Measurements from ENCODE around the gene RABGEF1. TPM values are rescaled to one million over a fixed set of nuclear protein-coding genes. Genes with fewer than 3 reads are reported as not detected.
A peak's percentile ranks its signal among the peaks of the same experiment; 100 is the strongest.
"Not testable (repeated sequence)": the region's sequence is repeated elsewhere in the genome, so short reads cannot be mapped to it uniquely, and the experiment has no call there.

The RABGEF1 gene
- total and polyA plus RNA-seq, 11 donors = 5.7 to 21.2 (median 19.0) TPM

DNA sequence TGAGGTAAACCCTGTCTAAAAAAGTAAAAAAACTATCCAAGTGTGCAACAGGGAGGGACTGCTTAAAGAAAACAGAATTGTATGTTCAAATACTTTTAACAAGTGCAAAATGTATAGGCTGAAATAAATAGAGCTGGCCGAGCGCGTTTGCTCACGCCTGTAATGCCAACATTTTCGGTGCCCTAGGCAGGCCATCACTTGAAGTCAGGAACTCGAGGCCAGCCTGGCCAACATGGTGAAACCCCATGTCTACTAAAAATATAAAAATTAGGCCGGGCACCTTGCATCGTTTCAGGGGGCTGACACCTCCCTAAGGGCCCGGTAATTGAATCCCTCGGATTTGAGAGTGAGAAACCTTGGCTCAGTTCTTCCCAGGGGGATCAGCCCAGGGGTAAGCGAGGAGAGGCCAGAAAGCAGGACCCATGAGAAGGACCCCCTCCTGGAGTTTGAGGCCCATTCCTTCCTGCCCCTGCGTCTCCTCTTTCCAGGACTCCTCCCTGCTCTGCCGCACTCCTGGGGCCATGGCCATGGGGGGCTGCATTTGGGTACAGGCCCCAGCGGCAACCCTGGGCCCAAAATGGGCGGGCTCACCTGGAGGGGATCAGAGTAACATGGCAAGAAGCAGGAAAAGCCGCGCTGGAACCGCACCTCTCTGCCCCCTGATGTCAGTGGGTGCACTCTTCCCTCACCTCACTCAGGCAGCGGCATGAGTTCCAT lies 105.0 kb downstream of the RABGEF1 start:
- WGBS, 4 donors = 56 to 68% (median 65%) methylated on average over 14 to 19 of the region's 19 CpGs
- no peaks in the 10 kb centered on the region for H3K27me3 ChIP-seq
- H3K9me3 ChIP-seq = no peaks in the 10 kb centered on the region
- no peaks in the 10 kb centered on the region for H3K36me3 ChIP-seq
- peak overlapping the region; percentile 58 to 94 (median 82) for H3K4me3 ChIP-seq
- no peak for TF ChIP-seq POLR2A (IDR thresholded peaks at IDR 0.05)
- TF ChIP-seq, protein P1, sequence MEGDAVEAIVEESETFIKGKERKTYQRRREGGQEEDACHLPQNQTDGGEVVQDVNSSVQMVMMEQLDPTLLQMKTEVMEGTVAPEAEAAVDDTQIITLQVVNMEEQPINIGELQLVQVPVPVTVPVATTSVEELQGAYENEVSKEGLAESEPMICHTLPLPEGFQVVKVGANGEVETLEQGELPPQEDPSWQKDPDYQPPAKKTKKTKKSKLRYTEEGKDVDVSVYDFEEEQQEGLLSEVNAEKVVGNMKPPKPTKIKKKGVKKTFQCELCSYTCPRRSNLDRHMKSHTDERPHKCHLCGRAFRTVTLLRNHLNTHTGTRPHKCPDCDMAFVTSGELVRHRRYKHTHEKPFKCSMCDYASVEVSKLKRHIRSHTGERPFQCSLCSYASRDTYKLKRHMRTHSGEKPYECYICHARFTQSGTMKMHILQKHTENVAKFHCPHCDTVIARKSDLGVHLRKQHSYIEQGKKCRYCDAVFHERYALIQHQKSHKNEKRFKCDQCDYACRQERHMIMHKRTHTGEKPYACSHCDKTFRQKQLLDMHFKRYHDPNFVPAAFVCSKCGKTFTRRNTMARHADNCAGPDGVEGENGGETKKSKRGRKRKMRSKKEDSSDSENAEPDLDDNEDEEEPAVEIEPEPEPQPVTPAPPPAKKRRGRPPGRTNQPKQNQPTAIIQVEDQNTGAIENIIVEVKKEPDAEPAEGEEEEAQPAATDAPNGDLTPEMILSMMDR (IDR thresholded peaks at IDR 0.05) = no peak
- ATAC-seq (no peak), DNase-seq (peak in 1 of 5 donors; percentile 69)
- peak overlapping the region; percentile 83 to 97 (median 90) for H3K27ac ChIP-seq
- intact Hi-C loops (cut with DNase I) = loop anchor here in 4 of 10 donors (2.0 to 10.0 kb wide), 8 partner anchors 77 to 351 kb away; partner anchors contain the start of genes RABGEF1 (in 2 of the 4), TMEM248 (in 2 of the 4), SBDS (in 1 of the 4) and TYW1 (in 1 of the 4)
- H3K4me1 ChIP-seq = peaks cover 0 to 19% (median 9%) of the 10 kb centered on the region in 12 donors

DNA sequence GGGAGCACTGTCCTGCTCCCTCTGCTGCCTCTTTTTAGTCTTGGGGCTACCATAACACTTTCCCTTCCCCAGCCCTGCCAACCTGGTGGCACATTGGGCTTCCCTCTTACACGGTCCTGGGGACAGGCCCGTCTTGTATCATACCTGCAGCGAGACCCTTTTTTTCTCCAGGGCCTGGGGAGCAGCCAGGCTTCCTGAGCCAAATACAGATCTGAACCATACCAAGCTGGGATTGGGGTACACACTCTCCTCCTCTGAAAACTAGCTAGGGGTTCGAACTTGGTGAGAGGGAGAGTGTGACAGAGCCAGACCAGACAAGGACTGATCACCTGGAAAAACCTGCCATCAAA lies 105.5 kb downstream of the RABGEF1 start:
- H3K36me3 ChIP-seq, ATAC-seq, DNase-seq, H3K9me3 ChIP-seq, H3K27me3 ChIP-seq: not testable (repeated sequence)
- Histone ChIP-seq H3K4me1 (peaks cover 0 to 19% (median 9%) of the 10 kb centered on the region in 12 donors), H3K27ac (peak overlapping the region in 2 of 12 donors; percentile 90 to 93), H3K4me3 (peak overlapping the region in 1 of 12 donors; percentile 90)
- 93 to 96% (median 95%) methylated on average over 4 of the region's 4 CpGs for WGBS, 4 donors
- intact Hi-C loops (cut with DNase I) = loop anchor here in 4 of 10 donors (5.0 to 10.0 kb wide), 7 partner anchors 76 to 351 kb away; partner anchors contain the start of genes TMEM248 (in 2 of the 4), RABGEF1 (in 1 of the 4), SBDS (in 1 of the 4) and TYW1 (in 1 of the 4)

DNA sequence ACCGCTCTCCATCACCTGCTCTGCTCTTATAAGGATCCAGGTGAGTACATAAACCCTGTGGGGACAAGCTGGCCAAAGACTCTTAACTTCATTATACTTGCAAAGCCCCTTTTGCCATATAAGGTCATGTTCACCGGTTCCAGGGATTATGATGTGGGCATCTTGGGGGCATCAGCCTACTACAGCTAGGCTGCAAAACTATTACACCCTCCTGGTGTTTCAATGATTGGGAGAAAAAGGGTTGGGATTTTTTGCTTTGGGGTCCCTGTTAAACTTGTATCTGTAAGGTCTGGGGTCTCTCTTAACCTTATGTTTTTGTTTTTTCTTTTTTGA lies 107.0 kb downstream of the RABGEF1 start:
- 21 to 29% (median 24%) methylated on average over 1 of the region's 2 CpGs; no CpG with 5 or more reads in 1 of the 4 donors for WGBS, 4 donors
- not testable (repeated sequence) for H3K9me3 ChIP-seq

DNA sequence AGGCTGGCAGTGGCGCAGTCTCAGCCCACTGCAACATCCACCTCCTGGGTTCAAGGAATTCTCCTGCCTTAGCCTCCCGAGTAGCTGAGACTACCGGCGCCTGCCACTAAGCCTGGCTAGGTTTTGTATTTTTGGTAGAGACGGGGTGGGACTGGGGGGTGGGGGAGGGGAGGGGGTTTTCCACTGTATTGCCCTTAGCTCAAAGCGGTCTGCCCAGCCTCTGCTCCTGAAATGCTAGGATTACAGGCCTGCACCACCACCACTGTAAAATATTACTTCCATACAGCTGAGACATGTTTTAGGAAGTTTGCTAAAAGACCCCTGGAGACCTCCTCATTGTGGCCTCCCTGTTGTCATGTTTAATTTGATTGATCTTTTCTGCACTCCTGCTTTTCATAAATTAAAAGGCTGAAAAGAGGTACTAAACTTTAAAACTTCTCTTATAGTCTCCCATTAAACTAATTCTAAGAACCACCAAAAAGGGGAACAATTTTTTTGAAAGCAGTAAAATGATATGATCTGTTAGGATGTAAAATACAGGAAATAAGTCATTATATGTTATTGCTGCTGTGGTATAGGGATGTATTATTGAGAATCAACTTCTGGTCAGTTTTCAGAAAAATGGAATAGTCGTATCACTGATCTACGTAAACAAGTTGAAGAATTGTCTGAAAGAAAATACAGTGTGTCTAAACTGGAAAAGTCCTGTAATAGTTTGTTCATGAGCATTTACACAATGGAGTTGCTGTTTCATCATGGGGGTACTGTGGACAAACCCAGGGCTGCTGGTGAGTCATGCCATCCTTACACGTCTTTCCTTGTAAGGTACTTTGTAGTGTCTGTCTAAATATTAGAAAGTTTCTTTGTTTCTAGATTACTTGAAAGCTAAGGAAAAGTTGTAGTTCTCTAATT lies 107.6 kb downstream of the RABGEF1 start:
- Histone ChIP-seq H3K4me1 (peaks cover 0 to 19% (median 9%) of the 10 kb centered on the region in 12 donors), H3K27ac (peak overlapping the region in 1 of 12 donors; percentile 55), H3K4me3 (no peak overlapping the region), H3K36me3 (no peaks in the 10 kb centered on the region), H3K27me3 (no peaks in the 10 kb centered on the region), H3K9me3 (no peaks in the 10 kb centered on the region)
- intact Hi-C loops (cut with DNase I) = loop anchor here in 4 of 10 donors (5.0 to 10.0 kb wide), 7 partner anchors 74 to 353 kb away; partner anchors contain the start of genes TMEM248 (in 2 of the 4), RABGEF1 (in 1 of the 4), SBDS (in 1 of the 4) and TYW1 (in 1 of the 4)
- DNase-seq (no peak), ATAC-seq (no peak)
- 71 to 83% (median 75%) methylated on average over 9 of the region's 9 CpGs for WGBS, 4 donors
- no peak for TF ChIP-seq POLR2A (IDR thresholded peaks at IDR 0.05)
- TF ChIP-seq, protein P1 (IDR thresholded peaks at IDR 0.05) = no peak

More for the DNA sequence above, 107.0 kb downstream of the RABGEF1 start:
- H3K4me1 ChIP-seq = peaks cover 0 to 19% (median 9%) of the 10 kb centered on the region in 12 donors
- H3K36me3 ChIP-seq, H3K27me3 ChIP-seq, H3K4me3 ChIP-seq, DNase-seq, ATAC-seq: not testable (repeated sequence)
- intact Hi-C loops (cut with DNase I) = loop anchor here in 4 of 10 donors (5.0 to 10.0 kb wide), 7 partner anchors 75 to 353 kb away; partner anchors contain the start of genes TMEM248 (in 2 of the 4), RABGEF1 (in 1 of the 4), SBDS (in 1 of the 4) and TYW1 (in 1 of the 4)
- H3K27ac ChIP-seq = peak overlapping the region in 1 of 12 donors; percentile 55
